ENCODE results near the gene TUBB2B. TPM values are rescaled to one million over a fixed set of nuclear protein-coding genes. Genes with fewer than 3 reads are reported as not detected.

Gene TUBB2B
- total and polyA plus RNA-seq, 10 of the 15 experiments (the other 5 are each of a cell fraction or from before 2014, with no cell fraction given), result 2.6 to 75.2 (median 21.2) TPM

DNA sequence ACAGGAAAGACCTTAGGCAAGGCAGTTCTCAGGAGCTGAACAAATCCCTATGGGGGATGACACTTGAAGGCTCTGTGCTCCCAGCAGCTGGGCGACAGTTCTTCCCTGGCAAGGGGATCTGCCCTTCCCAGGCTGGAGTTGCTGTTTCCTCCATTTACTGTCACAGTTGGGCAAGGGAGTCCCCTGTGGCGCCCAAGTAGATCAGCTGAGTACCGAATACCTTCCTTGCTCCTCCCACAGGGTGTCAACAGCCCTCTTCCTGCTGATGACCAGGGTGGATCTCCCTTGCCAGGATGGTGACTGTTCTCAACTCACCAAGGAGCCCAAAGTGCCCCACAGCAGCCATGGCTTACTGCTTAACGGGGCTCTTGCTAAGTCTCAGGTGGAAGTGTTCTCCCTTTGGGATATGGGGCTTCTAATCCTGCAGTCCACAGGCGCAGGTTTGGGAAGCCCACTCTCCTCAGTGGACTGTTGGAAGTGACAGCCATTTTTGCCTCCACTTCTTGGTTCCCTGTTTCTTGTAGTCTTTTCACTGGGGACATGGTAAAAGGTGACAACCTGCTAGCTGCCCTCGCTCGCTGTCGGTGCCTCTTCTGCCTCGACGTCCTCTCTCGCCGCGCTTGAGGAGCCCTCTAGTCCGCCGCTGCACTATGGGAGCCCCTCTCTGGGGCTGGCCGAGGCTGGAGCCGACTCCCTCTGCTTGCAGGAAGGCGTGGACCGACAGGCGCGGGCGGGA is 25.6 kb upstream of the TUBB2B start (continued):
- TF ChIP-seq, protein P1, sequence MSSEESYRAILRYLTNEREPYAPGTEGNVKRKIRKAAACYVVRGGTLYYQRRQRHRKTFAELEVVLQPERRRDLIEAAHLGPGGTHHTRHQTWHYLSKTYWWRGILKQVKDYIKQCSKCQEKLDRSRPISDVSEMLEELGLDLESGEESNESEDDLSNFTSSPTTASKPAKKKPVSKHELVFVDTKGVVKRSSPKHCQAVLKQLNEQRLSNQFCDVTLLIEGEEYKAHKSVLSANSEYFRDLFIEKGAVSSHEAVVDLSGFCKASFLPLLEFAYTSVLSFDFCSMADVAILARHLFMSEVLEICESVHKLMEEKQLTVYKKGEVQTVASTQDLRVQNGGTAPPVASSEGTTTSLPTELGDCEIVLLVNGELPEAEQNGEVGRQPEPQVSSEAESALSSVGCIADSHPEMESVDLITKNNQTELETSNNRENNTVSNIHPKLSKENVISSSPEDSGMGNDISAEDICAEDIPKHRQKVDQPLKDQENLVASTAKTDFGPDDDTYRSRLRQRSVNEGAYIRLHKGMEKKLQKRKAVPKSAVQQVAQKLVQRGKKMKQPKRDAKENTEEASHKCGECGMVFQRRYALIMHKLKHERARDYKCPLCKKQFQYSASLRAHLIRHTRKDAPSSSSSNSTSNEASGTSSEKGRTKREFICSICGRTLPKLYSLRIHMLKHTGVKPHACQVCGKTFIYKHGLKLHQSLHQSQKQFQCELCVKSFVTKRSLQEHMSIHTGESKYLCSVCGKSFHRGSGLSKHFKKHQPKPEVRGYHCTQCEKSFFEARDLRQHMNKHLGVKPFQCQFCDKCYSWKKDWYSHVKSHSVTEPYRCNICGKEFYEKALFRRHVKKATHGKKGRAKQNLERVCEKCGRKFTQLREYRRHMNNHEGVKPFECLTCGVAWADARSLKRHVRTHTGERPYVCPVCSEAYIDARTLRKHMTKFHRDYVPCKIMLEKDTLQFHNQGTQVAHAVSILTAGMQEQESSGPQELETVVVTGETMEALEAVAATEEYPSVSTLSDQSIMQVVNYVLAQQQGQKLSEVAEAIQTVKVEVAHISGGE (CRISPR knock-in tag; IDR thresholded peaks at IDR 0.05), result no peak

DNA sequence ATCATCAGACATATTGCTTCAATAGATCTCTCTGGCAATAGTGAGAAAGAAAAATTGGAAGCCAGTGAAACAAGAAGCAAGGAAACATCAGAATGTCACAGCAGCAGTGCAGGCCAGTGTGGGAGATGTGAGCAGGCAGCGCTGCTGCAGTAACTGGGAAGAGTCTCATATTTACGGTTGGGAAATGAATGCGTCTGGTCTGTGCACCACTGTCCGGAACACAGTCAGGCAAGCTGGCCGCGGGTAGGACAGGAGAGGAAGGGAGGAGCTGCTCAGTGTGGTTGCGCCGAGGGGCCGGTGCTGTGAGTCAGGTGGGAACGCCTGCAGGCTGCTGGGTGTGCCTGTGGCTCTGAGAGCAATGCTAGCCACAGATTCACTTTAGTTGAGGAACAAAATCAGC is 24.9 kb upstream of the TUBB2B start:
- no peak for TF ChIP-seq TCF7 (IDR thresholded peaks at IDR 0.05; ENCODE audit: borderline replicate concordance)
- no peak for TF ChIP-seq TARDBP (IDR thresholded peaks at IDR 0.05; ENCODE audit: borderline replicate concordance)
- TF ChIP-seq ATF7 (IDR thresholded peaks at IDR 0.05; ENCODE audit: low read depth), result no peak
- TF ChIP-seq KDM1A (IDR thresholded peaks at IDR 0.05; ENCODE audit: borderline replicate concordance), result no peak
- no peak for TF ChIP-seq CREM (IDR thresholded peaks at IDR 0.05; ENCODE audit: low read depth)
- no peak for TF ChIP-seq SMAD5 (IDR thresholded peaks at IDR 0.05; ENCODE audit: low read depth)
- TF ChIP-seq CHD2 (IDR thresholded peaks at IDR 0.05; ENCODE audit: borderline replicate concordance, low read depth, low read length), result no peak
- no peak for TF ChIP-seq SPI1 (IDR thresholded peaks at IDR 0.05; ENCODE audit: borderline replicate concordance, insufficient read depth, low read depth, low read length)
- TF ChIP-seq IKZF1 (conservative IDR thresholded peaks at IDR 0.05), result no peak
- TF ChIP-seq ZBED1 (IDR thresholded peaks at IDR 0.05; ENCODE audit: borderline replicate concordance), result no peak
- no peak for TF ChIP-seq POLR2AphosphoS5 (IDR thresholded peaks at IDR 0.05; ENCODE audit: low read length)
- TF ChIP-seq NR2C2 (IDR thresholded peaks at IDR 0.05; ENCODE audit: borderline replicate concordance, control insufficient read depth, insufficient read length, low read depth), result no peak
- TF ChIP-seq, protein P2, sequence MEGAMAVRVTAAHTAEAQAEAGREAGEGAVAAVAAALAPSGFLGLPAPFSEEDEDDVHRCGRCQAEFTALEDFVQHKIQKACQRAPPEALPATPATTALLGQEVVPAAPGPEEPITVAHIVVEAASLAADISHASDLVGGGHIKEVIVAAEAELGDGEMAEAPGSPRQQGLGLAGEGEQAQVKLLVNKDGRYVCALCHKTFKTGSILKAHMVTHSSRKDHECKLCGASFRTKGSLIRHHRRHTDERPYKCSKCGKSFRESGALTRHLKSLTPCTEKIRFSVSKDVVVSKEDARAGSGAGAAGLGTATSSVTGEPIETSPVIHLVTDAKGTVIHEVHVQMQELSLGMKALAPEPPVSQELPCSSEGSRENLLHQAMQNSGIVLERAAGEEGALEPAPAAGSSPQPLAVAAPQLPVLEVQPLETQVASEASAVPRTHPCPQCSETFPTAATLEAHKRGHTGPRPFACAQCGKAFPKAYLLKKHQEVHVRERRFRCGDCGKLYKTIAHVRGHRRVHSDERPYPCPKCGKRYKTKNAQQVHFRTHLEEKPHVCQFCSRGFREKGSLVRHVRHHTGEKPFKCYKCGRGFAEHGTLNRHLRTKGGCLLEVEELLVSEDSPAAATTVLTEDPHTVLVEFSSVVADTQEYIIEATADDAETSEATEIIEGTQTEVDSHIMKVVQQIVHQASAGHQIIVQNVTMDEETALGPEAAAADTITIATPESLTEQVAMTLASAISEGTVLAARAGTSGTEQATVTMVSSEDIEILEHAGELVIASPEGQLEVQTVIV (IDR thresholded peaks at IDR 0.05; ENCODE audit: borderline replicate concordance, partially characterized antibody), result no peak
- Histone ChIP-seq H2AFZ (ENCODE audit: control insufficient read depth, low read depth, low read length) (no peak overlapping the region), H3K79me2 (ENCODE audit: control insufficient read depth, insufficient read depth, low read length) (no peaks in the 10 kb centered on the region), H3K27ac (ENCODE audit: control insufficient read depth, insufficient read depth) (no peak overlapping the region), H3K9me3 (replicated peaks; ENCODE audit: control insufficient read depth, insufficient read depth, low read length) (no peaks in the 10 kb centered on the region), H3K9ac (ENCODE audit: control insufficient read depth, insufficient read depth, low read length) (no peak overlapping the region), H3K27me3 (replicated peaks in 1 of 2; ENCODE audit: control insufficient read depth in 2 of 2, insufficient read depth in 2 of 2, low read length in 1 of 2) (peaks cover 0 to 6% of the 10 kb centered on the region in 2 experiments; a peak in 3 of 4 replicates), H4K20me1 (ENCODE audit: control insufficient read depth, insufficient read depth) (no peaks in the 10 kb centered on the region), H3K36me3 (ENCODE audit: control insufficient read depth in 2 of 2, insufficient read depth in 2 of 2, low read length in 1 of 2) (no peaks in the 10 kb centered on the region), H3K4me3 (no peak overlapping the region), H3K4me1 (ENCODE audit: control insufficient read depth, insufficient read depth, low read length) (no peaks in the 10 kb centered on the region), H3K4me2 (ENCODE audit: control insufficient read depth, insufficient read depth) (no peak overlapping the region)
- ChIA-PET POLR2A (no interaction called here), SMC1A (ENCODE audit: uncharacterized antibody, unreplicated experiment) (interaction anchor here (1.3 to 3.8 kb wide), 5 partner anchors 13 to 480 kb away, joined by 4 to 32 read pairs (median 6); no protein-coding TSS in a partner anchor), CTCF (interaction anchor here (1.1 to 3.6 kb wide), 16 partner anchors 9 to 483 kb away, joined by 3 to 61 read pairs (median 12); no protein-coding TSS in a partner anchor), RAD21 (ENCODE audit: unreplicated experiment) (interaction anchor here (0.8 to 2.6 kb wide), 5 partner anchors 40 to 189 kb away, joined by 3 to 17 read pairs (median 7); no protein-coding TSS in a partner anchor)
- FAIRE-seq (no peak), ATAC-seq (no peak), DNase-seq (ENCODE audit: low read depth, low spot score) (no peak)
- WGBS (ENCODE audit: insufficient coverage, insufficient replicate concordance, low lambda C conversion rate, missing lambda C conversion rate), result 84% methylated on average over 10 of the region's 10 CpGs
- intact Hi-C loops (cut with micrococcal nuclease; ENCODE audit: unreplicated experiment), result loop anchor here (5.0 kb wide), 1 partner anchor 255 kb away; the partner anchor contains the start of gene NQO2
- in situ Hi-C loops (cut with MboI), result loop anchor here (5.0 kb wide), 1 partner anchor 125 kb away; no protein-coding TSS in a partner anchor
- BruUV-seq (replicated peaks), result no TSS peak

All from GM12878 (cell line).